ENCODE measurements around the gene IRGC. TPM values are rescaled to one million over a fixed set of nuclear protein-coding genes. Genes with fewer than 3 reads are reported as not detected.

The IRGC gene, protein sequence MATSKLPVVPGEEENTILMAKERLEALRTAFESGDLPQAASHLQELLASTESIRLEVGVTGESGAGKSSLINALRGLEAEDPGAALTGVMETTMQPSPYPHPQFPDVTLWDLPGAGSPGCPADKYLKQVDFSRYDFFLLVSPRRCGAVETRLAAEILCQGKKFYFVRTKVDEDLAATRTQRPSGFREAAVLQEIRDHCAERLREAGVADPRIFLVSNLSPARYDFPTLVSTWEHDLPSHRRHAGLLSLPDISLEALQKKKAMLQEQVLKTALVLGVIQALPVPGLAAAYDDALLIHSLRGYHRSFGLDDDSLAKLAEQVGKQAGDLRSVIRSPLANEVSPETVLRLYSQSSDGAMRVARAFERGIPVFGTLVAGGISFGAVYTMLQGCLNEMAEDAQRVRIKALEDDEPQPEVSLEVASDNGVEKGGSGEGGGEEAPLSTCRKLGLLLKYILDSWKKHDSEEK
- total RNA-seq: not detected in 2 replicates

DNA sequence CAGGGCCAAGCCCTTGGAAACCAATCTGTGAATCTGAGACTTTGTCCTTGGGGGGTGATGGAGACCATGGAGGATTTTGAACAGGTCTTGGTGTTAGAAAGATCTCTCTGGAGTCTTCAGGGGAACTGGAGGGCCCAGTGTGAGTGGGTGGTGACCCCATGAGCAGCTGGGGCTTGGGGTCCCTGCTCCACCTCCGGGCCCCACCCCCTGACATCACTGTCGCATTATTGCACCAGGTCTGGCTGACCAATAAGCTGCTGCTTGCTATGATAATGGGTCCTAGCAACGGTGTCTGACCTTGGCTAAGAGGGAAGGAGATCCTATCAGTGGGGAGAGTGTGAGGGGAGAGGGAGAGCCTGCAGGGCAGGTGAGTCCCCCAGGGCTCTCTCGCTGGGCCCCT, at the start of gene IRGC:
TSS of gene IRGC (plus strand) at position 301 of the 400 bp plus-strand sequence. CDS start 2,483 bp downstream, outside the sequence.

DNA sequence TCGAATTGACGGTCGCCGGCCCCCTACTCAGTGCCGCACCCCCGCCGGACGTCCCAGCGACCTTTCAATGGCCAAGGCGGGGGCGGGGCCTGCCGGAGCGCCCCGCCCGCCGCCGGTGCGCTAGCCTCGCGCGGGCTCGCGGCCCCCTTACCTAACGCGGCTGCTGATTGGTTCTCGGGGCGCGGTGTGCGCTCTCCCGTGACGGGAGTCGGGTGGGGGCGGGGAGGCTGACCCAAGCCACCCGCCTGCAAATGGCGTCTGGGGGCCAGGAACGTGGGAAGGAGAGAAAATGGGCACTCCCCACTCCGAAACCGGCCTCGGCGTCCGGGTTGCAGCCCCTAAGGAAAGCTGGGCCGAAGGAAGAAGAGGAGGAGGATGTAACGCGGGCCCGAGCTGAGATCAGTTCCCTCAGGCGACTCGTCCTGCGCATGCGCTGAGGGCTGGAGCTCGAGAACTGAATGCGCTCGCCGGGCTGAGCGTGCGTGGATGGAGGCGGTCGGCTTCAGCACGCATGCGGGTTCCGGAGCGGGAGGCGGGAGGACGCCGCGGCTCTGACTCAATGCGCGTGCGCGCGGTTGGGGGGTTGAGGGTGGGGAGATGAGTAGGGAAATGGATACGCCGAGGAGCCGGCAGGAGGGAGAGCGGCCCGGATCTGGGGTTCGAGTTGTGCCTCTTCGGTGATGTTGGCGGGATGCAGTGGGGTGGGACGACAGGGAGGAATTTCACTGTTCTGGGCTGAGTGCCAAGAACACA, 38.8 kb downstream of the IRGC start, which contains the start of gene SMG9:
TSS of gene SMG9 (minus strand) at position 460 of the 753 bp plus-strand sequence. CDS start 4,221 bp downstream, outside the sequence.

Other genes starting within 250 kb of the IRGC start
- gene PHLDB3, start 211.3 kb upstream of the IRGC start, total RNA-seq: 8.1 and 12.9 TPM in 2 replicates
- 60.9 and 78.2 TPM in 2 replicates for gene ETHE1, start 188.9 kb upstream of the IRGC start, total RNA-seq
- 0.43 and 0.58 TPM in 2 replicates for gene ZNF575, start 182.9 kb upstream of the IRGC start, total RNA-seq
- gene XRCC1, start 140.5 kb upstream of the IRGC start, total RNA-seq: 17.9 and 20.3 TPM in 2 replicates
- gene PINLYP, start 140.3 kb upstream of the IRGC start, total RNA-seq: 0.58 and 1.8 TPM in 2 replicates
- 8.7 and 21.2 TPM in 2 replicates for gene IRGQ, start 119.9 kb upstream of the IRGC start, total RNA-seq
- gene ZNF576, start 119.5 kb upstream of the IRGC start, total RNA-seq: 7.9 and 8.8 TPM in 2 replicates
- 0.17 TPM in 1 of 2 replicates, not detected in the other for gene SRRM5, start 104.0 kb upstream of the IRGC start, total RNA-seq
- 43.9 and 60.2 TPM in 2 replicates for gene ZNF428, start 96.4 kb upstream of the IRGC start, total RNA-seq
- 0.70 and 2.6 TPM in 2 replicates for gene CADM4, start 76.2 kb upstream of the IRGC start, total RNA-seq
- 42.1 and 58.0 TPM in 2 replicates for gene PLAUR, start 45.9 kb upstream of the IRGC start, total RNA-seq
- gene SMG9, start 38.9 kb downstream of the IRGC start, total RNA-seq: 9.4 and 12.8 TPM in 2 replicates
- not detected in 2 replicates for gene KCNN4, start 64.9 kb downstream of the IRGC start, total RNA-seq
- 0.82 and 0.94 TPM in 2 replicates for gene LYPD5, start 86.4 kb downstream of the IRGC start, total RNA-seq
- gene ZNF283, start 111.2 kb downstream of the IRGC start, total RNA-seq: 2.7 and 3.7 TPM in 2 replicates
- 2.6 and 3.3 TPM in 2 replicates for gene ZNF404, start 167.9 kb downstream of the IRGC start, total RNA-seq
- 5.4 and 7.7 TPM in 2 replicates for gene ZNF45, start 219.2 kb downstream of the IRGC start, total RNA-seq
- gene ZNF221, start 235.2 kb downstream of the IRGC start, total RNA-seq: 4.3 and 6.3 TPM in 2 replicates

Measured in pericardium fibroblast (primary cell).